ENCODE results near the gene LENEP.

DNA sequence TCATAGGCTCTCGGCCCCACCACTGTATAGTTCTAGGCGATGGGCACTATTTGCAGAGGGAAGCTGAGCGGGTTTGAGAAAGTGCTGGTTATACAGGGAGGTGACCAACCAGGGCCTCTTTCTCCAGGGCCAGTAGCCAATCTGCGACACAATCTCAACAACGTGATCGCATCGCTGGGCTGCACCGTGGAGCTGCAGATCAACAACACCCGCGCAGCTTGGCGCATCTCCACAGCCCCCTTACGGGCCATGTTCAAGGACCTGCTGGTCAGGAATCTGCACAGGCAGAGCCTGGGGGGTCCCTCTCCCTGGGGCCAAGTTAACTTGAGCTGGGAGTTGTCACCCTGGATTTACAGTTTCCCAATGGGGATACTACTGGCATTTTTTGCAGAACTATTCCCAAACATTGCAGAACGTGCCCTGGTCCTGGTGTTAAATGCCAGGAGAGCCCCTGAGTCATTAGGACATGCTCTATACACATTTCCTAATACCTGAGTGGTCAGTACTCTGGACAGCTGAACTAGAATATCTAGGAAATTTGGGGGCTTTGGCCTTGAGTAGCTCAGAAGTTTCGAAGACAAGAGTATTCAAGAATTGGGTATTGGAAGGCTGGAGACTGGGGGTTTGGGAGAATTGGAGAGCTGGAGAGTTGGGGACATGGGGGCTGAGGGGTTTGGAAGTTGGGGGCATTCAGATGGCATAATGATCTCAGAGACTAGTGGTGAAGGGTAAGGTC lies 47.1 kb downstream of the LENEP start:
- no peak for TF ChIP-seq POLR2A (IDR thresholded peaks at IDR 0.05)
- TF ChIP-seq, protein P1, sequence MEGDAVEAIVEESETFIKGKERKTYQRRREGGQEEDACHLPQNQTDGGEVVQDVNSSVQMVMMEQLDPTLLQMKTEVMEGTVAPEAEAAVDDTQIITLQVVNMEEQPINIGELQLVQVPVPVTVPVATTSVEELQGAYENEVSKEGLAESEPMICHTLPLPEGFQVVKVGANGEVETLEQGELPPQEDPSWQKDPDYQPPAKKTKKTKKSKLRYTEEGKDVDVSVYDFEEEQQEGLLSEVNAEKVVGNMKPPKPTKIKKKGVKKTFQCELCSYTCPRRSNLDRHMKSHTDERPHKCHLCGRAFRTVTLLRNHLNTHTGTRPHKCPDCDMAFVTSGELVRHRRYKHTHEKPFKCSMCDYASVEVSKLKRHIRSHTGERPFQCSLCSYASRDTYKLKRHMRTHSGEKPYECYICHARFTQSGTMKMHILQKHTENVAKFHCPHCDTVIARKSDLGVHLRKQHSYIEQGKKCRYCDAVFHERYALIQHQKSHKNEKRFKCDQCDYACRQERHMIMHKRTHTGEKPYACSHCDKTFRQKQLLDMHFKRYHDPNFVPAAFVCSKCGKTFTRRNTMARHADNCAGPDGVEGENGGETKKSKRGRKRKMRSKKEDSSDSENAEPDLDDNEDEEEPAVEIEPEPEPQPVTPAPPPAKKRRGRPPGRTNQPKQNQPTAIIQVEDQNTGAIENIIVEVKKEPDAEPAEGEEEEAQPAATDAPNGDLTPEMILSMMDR (IDR thresholded peaks at IDR 0.05), result no peak
- no peak for TF ChIP-seq POLR2AphosphoS5 (IDR thresholded peaks at IDR 0.05)

Measured in transverse colon (tissue), 4 donors.